ENCODE data around the gene TFB2M. TPM values are rescaled to one million over a fixed set of nuclear protein-coding genes. Genes with fewer than 3 reads are reported as not detected.

The TFB2M gene
- total and polyA plus RNA-seq, 2 of the 13 experiments (the other 11 are each of a cell fraction or from before 2014, with no cell fraction given): 15.7 to 31.4 TPM

- TF ChIP-seq ZFP62 (CRISPR knock-in tag; IDR thresholded peaks at IDR 0.05): no peak
- no peak for TF ChIP-seq CBX2 (IDR thresholded peaks at IDR 0.05; ENCODE audit: low read depth, low read length)
- TF ChIP-seq CBX2 (CRISPR knock-in tag; IDR thresholded peaks at IDR 0.05; ENCODE audit: low read depth): no peak
- TF ChIP-seq ZNF746 (CRISPR knock-in tag; IDR thresholded peaks at IDR 0.05): 0 out of 2 replicates have a peak, but pooled peaks have one; percentile 15
- TF ChIP-seq ZNF446 (CRISPR knock-in tag; IDR thresholded peaks at IDR 0.05): peak; percentile 44; the same call in 1 of the 2 replicates
- no peak for TF ChIP-seq ZNF160 (CRISPR knock-in tag; IDR thresholded peaks at IDR 0.05)
- peak; percentile 57; the same call in 1 of the 2 replicates for TF ChIP-seq SIN3A (IDR thresholded peaks at IDR 0.05; ENCODE audit: borderline replicate concordance, low read depth, low read length)
- peak; percentile 61 for TF ChIP-seq PATZ1 (CRISPR knock-in tag; IDR thresholded peaks at IDR 0.05)
- no peak for TF ChIP-seq ZNF619 (CRISPR knock-in tag; IDR thresholded peaks at IDR 0.05)
- TF ChIP-seq AHDC1 (CRISPR knock-in tag; IDR thresholded peaks at IDR 0.05; ENCODE audit: borderline replicate concordance): 0 out of 2 replicates have a peak, but pooled peaks have one; percentile 1
- no peak for TF ChIP-seq NFE2L1 (CRISPR knock-in tag; IDR thresholded peaks at IDR 0.05; ENCODE audit: borderline replicate concordance)
- TF ChIP-seq ZNF724P (CRISPR knock-in tag; IDR thresholded peaks at IDR 0.05; ENCODE audit: borderline replicate concordance): no peak
- TF ChIP-seq ZNF776 (CRISPR knock-in tag; IDR thresholded peaks at IDR 0.05): 0 out of 2 replicates have a peak, but pooled peaks have one; percentile 1
- no peak for TF ChIP-seq POLR2AphosphoS2 (IDR thresholded peaks at IDR 0.05; ENCODE audit: low read depth, low read length)
- no peak for TF ChIP-seq REXO4 (CRISPR knock-in tag; IDR thresholded peaks at IDR 0.05; ENCODE audit: borderline replicate concordance)
- TF ChIP-seq KDM5A (IDR thresholded peaks at IDR 0.05; ENCODE audit: borderline replicate concordance, low read length): no peak
- TF ChIP-seq CEBPB (IDR thresholded peaks at IDR 0.05; ENCODE audit: borderline replicate concordance, low read depth, low read length): 0 out of 2 replicates have a peak, but pooled peaks have one; percentile 16
- TF ChIP-seq, protein P1, sequence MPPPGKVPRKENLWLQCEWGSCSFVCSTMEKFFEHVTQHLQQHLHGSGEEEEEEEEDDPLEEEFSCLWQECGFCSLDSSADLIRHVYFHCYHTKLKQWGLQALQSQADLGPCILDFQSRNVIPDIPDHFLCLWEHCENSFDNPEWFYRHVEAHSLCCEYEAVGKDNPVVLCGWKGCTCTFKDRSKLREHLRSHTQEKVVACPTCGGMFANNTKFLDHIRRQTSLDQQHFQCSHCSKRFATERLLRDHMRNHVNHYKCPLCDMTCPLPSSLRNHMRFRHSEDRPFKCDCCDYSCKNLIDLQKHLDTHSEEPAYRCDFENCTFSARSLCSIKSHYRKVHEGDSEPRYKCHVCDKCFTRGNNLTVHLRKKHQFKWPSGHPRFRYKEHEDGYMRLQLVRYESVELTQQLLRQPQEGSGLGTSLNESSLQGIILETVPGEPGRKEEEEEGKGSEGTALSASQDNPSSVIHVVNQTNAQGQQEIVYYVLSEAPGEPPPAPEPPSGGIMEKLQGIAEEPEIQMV (CRISPR knock-in tag; IDR thresholded peaks at IDR 0.05; ENCODE audit: low read depth): no peak
- TF ChIP-seq MXI1 (IDR thresholded peaks at IDR 0.05; ENCODE audit: borderline replicate concordance, low read depth, low read length): no peak
- no peak for TF ChIP-seq ZNF337 (CRISPR knock-in tag; IDR thresholded peaks at IDR 0.05; ENCODE audit: borderline replicate concordance, low read depth)
Measured at GRCh38 chr1:246566813-246567645, 968 bp upstream of the TFB2M start (continued).
